Right hindlimb (tissue), 1 donor: ENCODE results near the gene SLC13A5.

Source experiments
- DNase-seq: peaks from one replicate; pipeline ENCODE4 v3.0.0-alpha.2; 2018

Gene SLC13A5

DNA sequence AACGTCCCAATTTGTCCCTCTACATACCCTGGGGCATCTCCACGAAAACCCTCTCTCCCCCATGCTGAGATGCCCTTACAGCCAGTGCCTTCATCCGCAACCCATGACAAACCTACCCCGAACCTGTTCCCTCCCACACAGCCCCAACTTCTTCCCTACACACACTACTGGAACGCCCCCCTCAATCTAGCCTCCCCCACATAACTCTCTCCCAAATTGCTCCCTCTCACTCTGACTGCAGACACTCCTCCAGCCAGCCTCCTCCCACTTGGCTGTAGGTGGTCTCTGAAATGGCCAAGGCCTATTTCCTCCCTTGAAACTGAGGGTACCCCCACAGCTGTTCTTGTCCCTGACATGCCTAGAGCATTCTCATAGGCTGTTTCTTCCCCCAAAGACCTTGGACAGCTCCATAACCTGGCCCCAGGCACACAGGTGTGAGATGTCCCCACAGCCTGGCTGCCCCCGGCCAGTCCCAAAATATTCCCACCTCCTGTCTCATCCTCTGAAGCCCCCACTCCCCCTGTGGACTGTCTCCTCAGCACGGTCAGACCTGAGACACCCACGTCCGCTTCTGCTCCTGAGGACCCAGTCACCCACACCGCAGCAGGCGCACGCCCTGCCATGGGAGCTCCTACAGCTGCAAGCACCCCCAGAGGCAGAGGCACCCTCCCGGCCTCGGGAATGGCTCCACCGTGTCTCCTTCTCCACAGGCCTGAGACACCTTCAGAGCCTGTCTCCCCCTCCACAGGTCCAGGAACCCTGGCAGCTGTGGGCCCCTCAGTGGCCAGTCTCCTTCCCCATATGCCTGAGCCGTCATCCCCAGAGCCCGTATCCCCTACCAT lies 76.3 kb downstream of the SLC13A5 start:
- DNase-seq, result no peak

GRCh38 chr17:6636105-6636504 lies 77.1 kb downstream of the SLC13A5 start:
- DNase-seq, result no peak
